GM20000 (cell line): ENCODE results near the gene TNFRSF19.

ENCODE experiments used
- DNase-seq: peaks from one replicate; pipeline ENCODE4 v3.0.0; 2012; ENCODE audit warnings: low spot score
- CTCF ChIP-seq: IDR thresholded peaks from 2 replicates; pipeline ENCODE4 v1.5.1; 2012; ENCODE audit warnings: mild to moderate bottlenecking, control low read depth; ENCODE audit errors: extremely low read depth, missing control alignments

The TNFRSF19 gene

GRCh38 chr13:23678795-23679194, 108.6 kb downstream of the TNFRSF19 start:
- no peak for DNase-seq
- TF ChIP-seq CTCF = no peak

- no peak for DNase-seq
- TF ChIP-seq CTCF = no peak
Measured at GRCh38 chr13:23679220-23679619, 109.0 kb downstream of the TNFRSF19 start.

- no peak for TF ChIP-seq CTCF
- no peak for DNase-seq
Measured at GRCh38 chr13:23680845-23681669, 110.8 kb downstream of the TNFRSF19 start.

GRCh38 chr13:23683084-23683483, 112.9 kb downstream of the TNFRSF19 start:
- DNase-seq = no peak
- TF ChIP-seq CTCF = no peak

- TF ChIP-seq CTCF = no peak
- no peak for DNase-seq
Measured at GRCh38 chr13:23684647-23685046, 114.4 kb downstream of the TNFRSF19 start.

GRCh38 chr13:23685416-23685815, 115.2 kb downstream of the TNFRSF19 start:
- DNase-seq = no peak
- TF ChIP-seq CTCF = no peak

- TF ChIP-seq CTCF = no peak
- no peak for DNase-seq
Measured at GRCh38 chr13:23686948-23687347, 116.7 kb downstream of the TNFRSF19 start.
